Endothelial cell of umbilical vein (primary cell): Measurements from ENCODE around the gene TPM1. TPM values are rescaled to one million over a fixed set of nuclear protein-coding genes. Genes with fewer than 3 reads are reported as not detected.

Experiments used
- BruUV-seq: library from RNA; stranded (reverse); fragments of 400-500 nt; replicated peaks from 2 replicates; lab custom pipeline; 2021; lab: Mats Ljungman, UMichigan
- CTCF ChIA-PET: fragments of 300-600, 350-600 bp; sonication (Branson Sonifier 250); formaldehyde crosslinking; loops from one replicate; lab custom pipeline; 2021; ENCODE audit warnings: antibody characterized with exemption, inconsistent platforms; lab: Charles Lee
- POLR2A ChIA-PET: fragments of 300-600, 350-600 bp; sonication (Branson Sonifier 250); formaldehyde crosslinking; loops from one replicate; lab custom pipeline; 2021; ENCODE audit warnings: antibody characterized with exemption, inconsistent platforms; lab: Charles Lee
- DNase-seq: peaks from one replicate; pipeline ENCODE4 v3.0.0-alpha.2; 2011; ENCODE audit warnings: low read depth, low spot score
- FAIRE-seq: peaks from 2 replicates; lab custom pipeline; 2011; peaks lifted over from hg19 to GRCh38; lab: Jason Lieb, UNC
- H2AFZ ChIP-seq: 2 replicates; pipeline ENCODE4 v1.6.0; 2012; ENCODE audit warnings: low read depth, low read length, control low read depth, inconsistent platforms
- H3K27ac ChIP-seq: 2 replicates; pipeline ENCODE4 v1.5.1; 2011; ENCODE audit warnings: low read depth, mild to moderate bottlenecking, control low read depth, low read length, moderate library complexity; ENCODE audit not compliant: insufficient read depth
- H3K27me3 ChIP-seq, 2 experiments: 2 replicates each; pipeline versions ENCODE4 v1.6.0 to v1.6.1; 2011; ENCODE audit warnings: low read length in 2 of 2, mixed read lengths in 1 of 2; ENCODE audit not compliant: control insufficient read depth in 2 of 2, insufficient read depth in 2 of 2
- H3K36me3 ChIP-seq, 2 experiments: 2 replicates in 1 of 2; 3 replicates in 1 of 2; pipeline ENCODE4 v1.5.1; 2011; ENCODE audit warnings: low read length in 2 of 2, mild to moderate bottlenecking in 1 of 2, moderate library complexity in 1 of 2; ENCODE audit not compliant: control insufficient read depth in 2 of 2, insufficient read depth in 2 of 2; ENCODE audit errors: extremely low read depth in 1 of 2
- H3K4me1 ChIP-seq: 3 replicates; pipeline ENCODE4 v1.5.1; 2011; ENCODE audit warnings: mild to moderate bottlenecking, low read length; ENCODE audit not compliant: control insufficient read depth, insufficient read depth; ENCODE audit errors: extremely low read depth
- H3K4me2 ChIP-seq: 2 replicates; pipeline ENCODE4 v1.6.1; 2011; ENCODE audit warnings: low read length, control low read depth, mixed read lengths; ENCODE audit not compliant: insufficient read depth
- H3K4me3 ChIP-seq, 3 experiments: fragments of 200-600 bp in 1 of 3; sonication (generic), shearing (Covaris generic) in 1 of 3; replicated peaks in 1 of 3; 2 replicates each; pipeline ENCODE4 v1.5.1; 2011 to 2016; ENCODE audit warnings: control low read depth in 3 of 3, low read length in 3 of 3, mild to moderate bottlenecking in 2 of 3, inconsistent platforms in 1 of 3, low read depth in 1 of 3, moderate library complexity in 1 of 3; ENCODE audit not compliant: insufficient read depth in 1 of 3
- H3K79me2 ChIP-seq: 2 replicates; pipeline ENCODE4 v1.6.0; 2012; ENCODE audit warnings: low read length, inconsistent platforms; ENCODE audit not compliant: control insufficient read depth, insufficient read depth
- H3K9ac ChIP-seq: replicated peaks from 2 replicates; pipeline ENCODE3; 2011; ENCODE audit warnings: low read length, control low read depth; ENCODE audit not compliant: insufficient read depth; ENCODE audit errors: extremely low read depth
- H3K9me1 ChIP-seq: replicated peaks from 3 replicates; pipeline ENCODE4 v1.6.0; 2011; ENCODE audit warnings: mild to moderate bottlenecking, low read length; ENCODE audit not compliant: control insufficient read depth, insufficient read depth; ENCODE audit errors: extremely low read depth
- H3K9me3 ChIP-seq: replicated peaks from 2 replicates; pipeline ENCODE4 v1.5.1; 2012; ENCODE audit warnings: low read length, inconsistent platforms; ENCODE audit not compliant: control insufficient read depth, insufficient read depth
- H4K20me1 ChIP-seq: replicated peaks from 2 replicates; pipeline ENCODE3; 2011; ENCODE audit warnings: mild to moderate bottlenecking, low read length; ENCODE audit not compliant: control insufficient read depth, insufficient read depth; ENCODE audit errors: extremely low read depth
- CTCF ChIP-seq, 2 donors: IDR thresholded peaks; 1 replicate in 1 of 2; 2 replicates in 1 of 2; pipeline ENCODE4 v1.5.1; 2011; ENCODE audit warnings: low read length in 2 of 2, mild to moderate bottlenecking in 2 of 2, moderate library complexity in 2 of 2, control low read depth in 1 of 2, inconsistent platforms in 1 of 2, low read depth in 1 of 2; ENCODE audit not compliant: insufficient read depth in 1 of 2; ENCODE audit errors: extremely low read depth in 1 of 2
- EZH2 ChIP-seq: IDR thresholded peaks from 2 replicates; pipeline ENCODE4 v1.6.1; 2012; ENCODE audit warnings: borderline replicate concordance, low read depth, mild to moderate bottlenecking, moderate library complexity, low read length, inconsistent platforms; ENCODE audit not compliant: severe bottlenecking
- FOS ChIP-seq: IDR thresholded peaks from 2 replicates; pipeline ENCODE4 v1.6.1; 2011; ENCODE audit warnings: mild to moderate bottlenecking, low read length, moderate library complexity, borderline replicate concordance; ENCODE audit not compliant: insufficient read depth
- GATA2 ChIP-seq: IDR thresholded peaks from 2 replicates; pipeline ENCODE4 v1.7.0; 2011; ENCODE audit warnings: low read depth, mild to moderate bottlenecking, moderate library complexity, mixed read lengths, low read length; ENCODE audit not compliant: insufficient read length, insufficient read depth
- JUN ChIP-seq: IDR thresholded peaks from 2 replicates; pipeline ENCODE4 v1.6.1; 2011; ENCODE audit warnings: borderline replicate concordance, low read depth; ENCODE audit not compliant: insufficient read length, insufficient read depth
- MAX ChIP-seq: IDR thresholded peaks from 2 replicates; pipeline ENCODE4 v1.6.1; 2011; ENCODE audit not compliant: insufficient read depth, insufficient read length
- MYC ChIP-seq: IDR thresholded peaks from one replicate; pipeline ENCODE4 v1.6.1; 2011; ENCODE audit warnings: mild to moderate bottlenecking, low read depth, low read length
- POLR2A ChIP-seq: IDR thresholded peaks from 2 replicates; pipeline ENCODE4 v1.6.1; 2012; ENCODE audit warnings: low read depth, mild to moderate bottlenecking, control low read depth, low read length
- POLR2AphosphoS5 ChIP-seq: IDR thresholded peaks from 2 replicates; pipeline ENCODE4 v1.6.1; 2012; ENCODE audit warnings: low read depth, mild to moderate bottlenecking, control low read depth, low read length, moderate library complexity; ENCODE audit not compliant: insufficient read depth
- dilution Hi-C: fragments of 300-500 bp; cut with MboI; formaldehyde crosslinking; loops from one replicate; pipeline ENCODE4 v1.15.0; 2019; ENCODE audit warnings: low sequenced_read_pairs; ENCODE audit not compliant: extremely low pct_ligation_motif_present
- intact Hi-C: fragments of 100-400 bp; cut with micrococcal nuclease; formaldehyde crosslinking; loops from one replicate; pipeline ENCODE4 v1.10.0; 2022
- polyA plus RNA-seq, 4 experiments: library from polyadenylated mRNA; depleted of rRNA in 3 of 4; stranded (reverse) in 3 of 4; unstranded in 1 of 4; fragments of >200 nt; gene quantifications; 2 replicates each; pipeline versions ENCODE4 v1.2.1 to v1.2.3, GENCODE V29; 2011 to 2012; ENCODE audit warnings: missing spikeins in 1 of 4
- total RNA-seq: library from RNA; stranded (reverse); gene quantifications from 2 replicates; pipeline ENCODE4 v1.2.3, GENCODE V29; 2021

TPM1 gene
- total and polyA plus RNA-seq, 2 donors (not counting 3 experiments of a cell fraction or from before 2014, with no cell fraction given): 518 to 558 TPM

GRCh38 chr15:63075015-63075983, 32.8 kb downstream of the TPM1 start:
- H3K9me1 ChIP-seq: no peaks in the 10 kb centered on the region
- H3K9me3 ChIP-seq: no peaks in the 10 kb centered on the region
- DNase-seq (no peak), FAIRE-seq (no peak)
- TF ChIP-seq CTCF (IDR thresholded peaks at IDR 0.05; ENCODE audit: extremely low read depth in 1 of 2, insufficient read depth in 1 of 2, low read depth in 1 of 2, low read length in 2 of 2) (no peak), POLR2AphosphoS5 (no peak), POLR2A (no peak), JUN (no peak), MYC (no peak), MAX (no peak), FOS (no peak), GATA2 (no peak), EZH2 (no peak)
- intact Hi-C loops (no loop called here), dilution Hi-C loops (no loop called here)
- peaks cover 2 to 5% of the 10 kb centered on the region in 2 experiments for H3K36me3 ChIP-seq
- H3K79me2 ChIP-seq: no peaks in the 10 kb centered on the region
- no peak overlapping the region for H2AFZ ChIP-seq
- no peak overlapping the region for H3K4me3 ChIP-seq
- H3K27me3 ChIP-seq: no peaks in the 10 kb centered on the region
- ChIA-PET POLR2A (interaction anchor here (0.6 kb wide), 1 partner anchor 316 kb away, joined by 3 read pairs; no protein-coding TSS in a partner anchor), CTCF (interaction anchor here (1.7 kb wide), 1 partner anchor 12 kb away, joined by 3 read pairs; no protein-coding TSS in a partner anchor)
- H3K4me2 ChIP-seq: no peak overlapping the region
- H4K20me1 ChIP-seq: no peaks in the 10 kb centered on the region
- no peak overlapping the region for H3K9ac ChIP-seq
- no TSS peak for BruUV-seq
- no peaks in the 10 kb centered on the region for H3K4me1 ChIP-seq
- no peak overlapping the region for H3K27ac ChIP-seq
